ENCODE results near the gene BIRC5. TPM values are rescaled to one million over a fixed set of nuclear protein-coding genes. Genes with fewer than 3 reads are reported as not detected.
"Not testable (repeated sequence)": the region's sequence is repeated elsewhere in the genome, so short reads cannot be mapped to it uniquely, and the experiment has no call there.

BIRC5 gene
- total RNA-seq, 1 donor = 5.9 TPM

- no peak for DNase-seq (ENCODE audit: low read depth in 2 of 3, low spot score in 2 of 3)
These were observed 23.5 kb downstream of the BIRC5 start for GRCh38 chr17:78237401-78238012.

GRCh38 chr17:78238823-78239488 is 24.9 kb downstream of the BIRC5 start:
- no peak for DNase-seq (ENCODE audit: low read depth in 2 of 3, low spot score in 2 of 3)

GRCh38 chr17:78239489-78239931 is 25.5 kb downstream of the BIRC5 start:
- peak in 2 of 3 donors; percentile 51 to 63 for DNase-seq (ENCODE audit: low read depth in 2 of 3, low spot score in 2 of 3)

- no peak for DNase-seq (ENCODE audit: low read depth in 2 of 3, low spot score in 2 of 3)
These were observed 26.1 kb downstream of the BIRC5 start for GRCh38 chr17:78240012-78240655.

GRCh38 chr17:78240839-78241238 is 26.8 kb downstream of the BIRC5 start:
- DNase-seq (ENCODE audit: low read depth in 2 of 3, low spot score in 2 of 3) = no peak

GRCh38 chr17:78241277-78242023 is 27.4 kb downstream of the BIRC5 start:
- DNase-seq (ENCODE audit: low read depth in 2 of 3, low spot score in 2 of 3) = no peak

GRCh38 chr17:78242024-78242742 is 28.1 kb downstream of the BIRC5 start:
- peak in 2 of 3 donors; percentile 66 to 73 for DNase-seq (ENCODE audit: low read depth in 2 of 3, low spot score in 2 of 3)

GRCh38 chr17:78247304-78247703 is 33.3 kb downstream of the BIRC5 start:
- no peak for DNase-seq (ENCODE audit: low read depth in 2 of 3, low spot score in 2 of 3)

- DNase-seq (ENCODE audit: low read depth in 2 of 3, low spot score in 2 of 3) = no peak
These were observed 34.2 kb downstream of the BIRC5 start for GRCh38 chr17:78248051-78248914.

GRCh38 chr17:78249074-78249817 is 35.2 kb downstream of the BIRC5 start:
- DNase-seq (ENCODE audit: low read depth in 2 of 3, low spot score in 2 of 3) = no peak

- DNase-seq (ENCODE audit: low read depth in 2 of 3, low spot score in 2 of 3) = no peak
These were observed 36.1 kb downstream of the BIRC5 start for GRCh38 chr17:78249818-78250806.

GRCh38 chr17:78250891-78251772 is 37.1 kb downstream of the BIRC5 start:
- peak; percentile 70 to 86 (median 84) for DNase-seq (ENCODE audit: low read depth in 2 of 3, low spot score in 2 of 3)

- no peak for DNase-seq (ENCODE audit: low read depth in 2 of 3, low spot score in 2 of 3)
These were observed 37.7 kb downstream of the BIRC5 start for GRCh38 chr17:78251773-78252103.

GRCh38 chr17:78252111-78252634 is 38.1 kb downstream of the BIRC5 start:
- peak in 2 of 3 donors; percentile 56 to 57 for DNase-seq (ENCODE audit: low read depth in 2 of 3, low spot score in 2 of 3)

- no peak for DNase-seq (ENCODE audit: low read depth in 2 of 3, low spot score in 2 of 3)
These were observed 38.9 kb downstream of the BIRC5 start for GRCh38 chr17:78252701-78253635.

GRCh38 chr17:78253636-78253945 is 39.5 kb downstream of the BIRC5 start:
- DNase-seq (ENCODE audit: low read depth in 2 of 3, low spot score in 2 of 3) = not testable (repeated sequence)
